Measurements from ENCODE around the gene BICC1. TPM values are rescaled to one million over a fixed set of nuclear protein-coding genes. Genes with fewer than 3 reads are reported as not detected.

BICC1 gene
- total and polyA plus RNA-seq, 2 of the 13 experiments (the other 11 are each of a cell fraction or from before 2014, with no cell fraction given) = 0.18 to 1.5 TPM

DNA sequence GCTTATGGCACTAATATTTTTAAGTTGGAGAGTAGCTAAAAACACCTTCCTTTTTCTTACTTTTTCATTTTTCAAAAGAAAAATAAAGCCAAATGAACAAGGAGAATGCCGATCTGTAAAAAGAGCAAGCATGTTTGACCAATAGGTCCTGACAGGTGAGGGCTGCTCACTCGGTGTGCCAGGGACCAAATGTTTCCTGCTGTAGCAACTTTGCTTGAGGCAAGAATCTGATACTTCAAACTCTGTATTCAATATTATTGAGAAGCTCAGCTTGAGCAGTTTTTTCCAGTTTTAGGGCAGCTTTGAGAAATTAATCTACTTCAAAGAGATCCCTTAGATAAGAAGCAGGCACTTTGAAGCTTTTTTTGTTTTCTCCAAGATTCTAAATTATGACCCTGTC is 298.1 kb downstream of the BICC1 start:
- BruUV-seq (replicated peaks) = no TSS peak
- FAIRE-seq = no peak
- intact Hi-C loops (cut with micrococcal nuclease; ENCODE audit: unreplicated experiment) (no loop called here), in situ Hi-C loops (cut with HindIII; ENCODE audit: extremely low pct_ligation_motif_present, low pct_unique_long_range_greater_than_20kb) (no loop called here)
- CTCF ChIA-PET (ENCODE audit: low intra/inter-chr PET ratio, low total read pairs) = no interaction called here
- POLR2A ChIA-PET = no interaction called here
- Histone ChIP-seq H2AFZ (ENCODE audit: low read length) (no peak overlapping the region), H3K9ac (ENCODE audit: insufficient read depth, low read depth, low read length) (no peak overlapping the region), H3K4me3 (replicated peaks in 1 of 3; ENCODE audit: insufficient read depth in 1 of 3, low read depth in 2 of 3, low read length in 3 of 3) (no peak overlapping the region), H3K27me3 (ENCODE audit: control insufficient read depth in 1 of 2, insufficient read depth in 2 of 2, low read length in 2 of 2) (no peaks in the 10 kb centered on the region), H4K20me1 (ENCODE audit: insufficient read depth, low read length) (no peaks in the 10 kb centered on the region), H3K4me2 (ENCODE audit: low read depth, low read length) (no peak overlapping the region), H3K79me2 (ENCODE audit: insufficient read depth, low read length) (no peaks in the 10 kb centered on the region), H3K4me1 (ENCODE audit: insufficient read depth, low read length) (peaks cover 50% of the 10 kb centered on the region), H3K36me3 (replicated peaks in 1 of 2; ENCODE audit: control insufficient read depth in 1 of 2, insufficient read depth in 2 of 2, low read length in 2 of 2) (peaks cover 0 to 1% of the 10 kb centered on the region in 2 experiments; a peak in 1 of 5 replicates), H3K9me3 (ENCODE audit: low read length) (no peaks in the 10 kb centered on the region), H3K27ac (ENCODE audit: extremely low read length, insufficient read depth, low read length) (no peak overlapping the region)
- no peak for ATAC-seq
- TF ChIP-seq ZNF780A (CRISPR knock-in tag; IDR thresholded peaks at IDR 0.05) (no peak), ZNF484 (CRISPR knock-in tag; IDR thresholded peaks at IDR 0.05; ENCODE audit: borderline replicate concordance, low read depth) (no peak)
- no peak for DNase-seq (ENCODE audit: low spot score)
- WGBS (ENCODE audit: low lambda C conversion rate) = 84% methylated on average over 2 of the region's 2 CpGs

DNA sequence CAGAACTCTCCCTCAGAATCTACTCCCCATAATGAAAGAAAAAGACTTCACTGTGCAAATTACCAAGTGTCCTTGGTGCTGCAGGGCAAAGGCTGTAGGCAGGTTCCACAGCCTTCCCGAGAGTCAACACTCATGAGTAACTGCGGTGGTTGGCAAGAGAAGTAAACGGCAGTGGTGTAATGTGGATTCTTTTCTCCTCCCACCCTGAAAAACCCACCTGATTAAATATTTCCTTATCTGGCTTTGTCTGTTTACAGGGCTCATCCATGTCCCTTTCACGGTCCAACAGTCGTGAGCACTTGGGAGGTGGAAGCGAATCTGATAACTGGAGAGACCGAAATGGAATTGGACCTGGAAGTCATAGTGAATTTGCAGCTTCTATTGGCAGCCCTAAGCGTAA is 300.9 kb downstream of the BICC1 start:
- intact Hi-C loops (cut with micrococcal nuclease; ENCODE audit: unreplicated experiment) = no loop called here
- Histone ChIP-seq H3K79me2 (ENCODE audit: insufficient read depth, low read length) (no peaks in the 10 kb centered on the region), H4K20me1 (ENCODE audit: insufficient read depth, low read length) (no peaks in the 10 kb centered on the region), H3K4me2 (ENCODE audit: low read depth, low read length) (peak overlapping the region; percentile 61), H3K36me3 (replicated peaks in 1 of 2; ENCODE audit: control insufficient read depth in 1 of 2, insufficient read depth in 2 of 2, low read length in 2 of 2) (no peaks in the 10 kb centered on the region), H3K4me3 (replicated peaks in 1 of 3; ENCODE audit: insufficient read depth in 1 of 3, low read depth in 2 of 3, low read length in 3 of 3) (no peak overlapping the region), H3K9ac (ENCODE audit: insufficient read depth, low read depth, low read length) (no peak overlapping the region), H3K4me1 (ENCODE audit: insufficient read depth, low read length) (peaks cover 63% of the 10 kb centered on the region), H3K27ac (ENCODE audit: extremely low read length, insufficient read depth, low read length) (no peak overlapping the region), H3K9me3 (ENCODE audit: low read length) (no peaks in the 10 kb centered on the region), H2AFZ (ENCODE audit: low read length) (no peak overlapping the region), H3K27me3 (ENCODE audit: control insufficient read depth in 1 of 2, insufficient read depth in 2 of 2, low read length in 2 of 2) (no peaks in the 10 kb centered on the region)
- in situ Hi-C loops (cut with HindIII; ENCODE audit: extremely low pct_ligation_motif_present, low pct_unique_long_range_greater_than_20kb) = no loop called here
- 27% methylated on average over 8 of the region's 8 CpGs for WGBS (ENCODE audit: low lambda C conversion rate)
- no TSS peak for BruUV-seq (replicated peaks)
- ChIA-PET POLR2A (no interaction called here), CTCF (ENCODE audit: low intra/inter-chr PET ratio, low total read pairs) (no interaction called here)
- FAIRE-seq (peak; percentile 84), ATAC-seq (peak; percentile 80), DNase-seq (ENCODE audit: low spot score) (peak; percentile 73)
- peak; percentile 68 for TF ChIP-seq SRF (IDR thresholded peaks at IDR 0.05; ENCODE audit: low read depth, low read length)
- no peak for TF ChIP-seq ZFP36L1 (CRISPR knock-in tag; IDR thresholded peaks at IDR 0.05)
- TF ChIP-seq, protein P1, sequence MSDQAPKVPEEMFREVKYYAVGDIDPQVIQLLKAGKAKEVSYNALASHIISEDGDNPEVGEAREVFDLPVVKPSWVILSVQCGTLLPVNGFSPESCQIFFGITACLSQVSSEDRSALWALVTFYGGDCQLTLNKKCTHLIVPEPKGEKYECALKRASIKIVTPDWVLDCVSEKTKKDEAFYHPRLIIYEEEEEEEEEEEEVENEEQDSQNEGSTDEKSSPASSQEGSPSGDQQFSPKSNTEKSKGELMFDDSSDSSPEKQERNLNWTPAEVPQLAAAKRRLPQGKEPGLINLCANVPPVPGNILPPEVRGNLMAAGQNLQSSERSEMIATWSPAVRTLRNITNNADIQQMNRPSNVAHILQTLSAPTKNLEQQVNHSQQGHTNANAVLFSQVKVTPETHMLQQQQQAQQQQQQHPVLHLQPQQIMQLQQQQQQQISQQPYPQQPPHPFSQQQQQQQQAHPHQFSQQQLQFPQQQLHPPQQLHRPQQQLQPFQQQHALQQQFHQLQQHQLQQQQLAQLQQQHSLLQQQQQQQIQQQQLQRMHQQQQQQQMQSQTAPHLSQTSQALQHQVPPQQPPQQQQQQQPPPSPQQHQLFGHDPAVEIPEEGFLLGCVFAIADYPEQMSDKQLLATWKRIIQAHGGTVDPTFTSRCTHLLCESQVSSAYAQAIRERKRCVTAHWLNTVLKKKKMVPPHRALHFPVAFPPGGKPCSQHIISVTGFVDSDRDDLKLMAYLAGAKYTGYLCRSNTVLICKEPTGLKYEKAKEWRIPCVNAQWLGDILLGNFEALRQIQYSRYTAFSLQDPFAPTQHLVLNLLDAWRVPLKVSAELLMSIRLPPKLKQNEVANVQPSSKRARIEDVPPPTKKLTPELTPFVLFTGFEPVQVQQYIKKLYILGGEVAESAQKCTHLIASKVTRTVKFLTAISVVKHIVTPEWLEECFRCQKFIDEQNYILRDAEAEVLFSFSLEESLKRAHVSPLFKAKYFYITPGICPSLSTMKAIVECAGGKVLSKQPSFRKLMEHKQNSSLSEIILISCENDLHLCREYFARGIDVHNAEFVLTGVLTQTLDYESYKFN (CRISPR knock-in tag; conservative IDR thresholded peaks at IDR 0.05) = peak; percentile 41; the same call in 1 of the 2 replicates
- peak; percentile 19; the same call in 1 of the 2 replicates for TF ChIP-seq HNF4A (CRISPR knock-in tag; IDR thresholded peaks at IDR 0.05)
- TF ChIP-seq BCL6 (CRISPR knock-in tag; IDR thresholded peaks at IDR 0.05) = 0 out of 2 replicates have a peak, but pooled peaks have one; percentile 22
- TF ChIP-seq STAT5B (CRISPR knock-in tag; IDR thresholded peaks at IDR 0.05) = no peak
- 0 out of 2 replicates have a peak, but pooled peaks have one; percentile 20 for TF ChIP-seq POGZ (CRISPR knock-in tag; IDR thresholded peaks at IDR 0.05)
- TF ChIP-seq ZKSCAN1 (IDR thresholded peaks at IDR 0.05; ENCODE audit: low read length) = no peak
- TF ChIP-seq ARHGAP35 (CRISPR knock-in tag; IDR thresholded peaks at IDR 0.05; ENCODE audit: borderline replicate concordance) = no peak
- TF ChIP-seq SALL1 (CRISPR knock-in tag; IDR thresholded peaks at IDR 0.05) = peak; percentile 22; the same call in 1 of the 2 replicates
- no peak for TF ChIP-seq FOXP1 (IDR thresholded peaks at IDR 0.05)
- TF ChIP-seq FOXP1 (CRISPR knock-in tag; IDR thresholded peaks at IDR 0.05) = peak; percentile 41; the same call in 1 of the 2 replicates
- TF ChIP-seq EP300 (IDR thresholded peaks at IDR 0.05; ENCODE audit: low read depth in 2 of 2, low read length in 2 of 2) = peak in 1 of 2 experiments; percentile 38; a peak in 1 of 4 replicates
- TF ChIP-seq EP300 (CRISPR knock-in tag; IDR thresholded peaks at IDR 0.05; ENCODE audit: borderline replicate concordance) = no peak
- TF ChIP-seq TAF1 (CRISPR knock-in tag; IDR thresholded peaks at IDR 0.05) = no peak
- peak; percentile 62; the same call in 1 of the 2 replicates for TF ChIP-seq ZMYM4 (CRISPR knock-in tag; IDR thresholded peaks at IDR 0.05)
